Activated CD4-positive, alpha-beta T cell treated with anti-CD3 and anti-CD28 coated beads for 1 hour (primary cell): Measurements from ENCODE around the gene SND1.
A peak's percentile ranks its signal among the peaks of the same experiment; 100 is the strongest.

Experiments used
- DNase-seq: peaks from one replicate; pipeline ENCODE4 v3.0.0-alpha.2; 2020

SND1 gene

GRCh38 chr7:128030654-128031611, 378.9 kb downstream of the SND1 start, which contains the start of gene LRRC4:
Gene LRRC4 (minus strand): TSS chr7:128031437. CDS start chr7:128030640, 797 bp downstream.
- no peak for DNase-seq

- DNase-seq = peak; percentile 25
Measured at GRCh38 chr7:128031901-128032604, 380.1 kb downstream of the SND1 start.

GRCh38 chr7:128032605-128033235, 380.7 kb downstream of the SND1 start:
- DNase-seq = no peak

GRCh38 chr7:128033246-128033645, 381.3 kb downstream of the SND1 start:
- DNase-seq = no peak

- no peak for DNase-seq
Measured at GRCh38 chr7:128034825-128035224, 382.8 kb downstream of the SND1 start.

GRCh38 chr7:128035712-128036111, 383.7 kb downstream of the SND1 start:
- DNase-seq = no peak

- no peak for DNase-seq
Measured at GRCh38 chr7:128036226-128036940, 384.4 kb downstream of the SND1 start.

- DNase-seq = no peak
Measured at GRCh38 chr7:128037081-128037480, 385.1 kb downstream of the SND1 start.

GRCh38 chr7:128037880-128038619, 386.1 kb downstream of the SND1 start:
- no peak for DNase-seq

- no peak for DNase-seq
Measured at GRCh38 chr7:128039544-128039953, 387.6 kb downstream of the SND1 start.

- DNase-seq = no peak
Measured at GRCh38 chr7:128040205-128040604, 388.2 kb downstream of the SND1 start.

- no peak for DNase-seq
Measured at GRCh38 chr7:128041203-128041602, 389.2 kb downstream of the SND1 start.

GRCh38 chr7:128042012-128042411, 390.0 kb downstream of the SND1 start:
- no peak for DNase-seq

- DNase-seq = no peak
Measured at GRCh38 chr7:128044064-128044463, 392.1 kb downstream of the SND1 start.

GRCh38 chr7:128045158-128045557, 393.2 kb downstream of the SND1 start:
- DNase-seq = no peak

- DNase-seq = no peak
Measured at GRCh38 chr7:128045766-128046165, 393.8 kb downstream of the SND1 start.

- no peak for DNase-seq
Measured at GRCh38 chr7:128052404-128052803, 400.4 kb downstream of the SND1 start.

- no peak for DNase-seq
Measured at GRCh38 chr7:128053023-128053422, 401.0 kb downstream of the SND1 start.

GRCh38 chr7:128053991-128054390, 402.0 kb downstream of the SND1 start:
- no peak for DNase-seq

GRCh38 chr7:128054511-128054910, 402.5 kb downstream of the SND1 start:
- DNase-seq = no peak

GRCh38 chr7:128055637-128056036, 403.6 kb downstream of the SND1 start:
- no peak for DNase-seq

- no peak for DNase-seq
Measured at GRCh38 chr7:128056901-128057300, 404.9 kb downstream of the SND1 start.
